Measurements from ENCODE around the gene GUCY2D. TPM values are rescaled to one million over a fixed set of nuclear protein-coding genes. Genes with fewer than 3 reads are reported as not detected.

The GUCY2D gene
- total RNA-seq, 4 donors from 2014 or later = not detected

- ATAC-seq = no peak
- no peak overlapping the region for H3K27ac ChIP-seq
- H3K4me3 ChIP-seq = no peak overlapping the region
- peaks cover 80% of the 10 kb centered on the region for H3K27me3 ChIP-seq
- H3K9me3 ChIP-seq = no peaks in the 10 kb centered on the region
- H3K4me1 ChIP-seq = peaks cover 0 to 15% (median 0%) of the 10 kb centered on the region in 3 donors
- WGBS, 2 donors (ENCODE audit: low coverage in 1 of 2) = 1 to 5% methylated on average over 8 of the region's 8 CpGs
- H3K36me3 ChIP-seq = no peaks in the 10 kb centered on the region
- TF ChIP-seq POLR2AphosphoS5 (IDR thresholded peaks at IDR 0.05) (peak; percentile 1), EP300 (IDR thresholded peaks at IDR 0.05) (no peak)
These were observed 60.0 kb downstream of the GUCY2D start for GRCh38 chr17:8062435-8062806.

- 6 to 14% methylated on average over 8 to 14 of the region's 15 CpGs for WGBS, 2 donors (ENCODE audit: low coverage in 1 of 2)
- peaks cover 78% of the 10 kb centered on the region for H3K27me3 ChIP-seq
- H3K36me3 ChIP-seq = no peaks in the 10 kb centered on the region
- TF ChIP-seq CTCF (IDR thresholded peaks at IDR 0.05) = no peak
- no peak for TF ChIP-seq EP300 (IDR thresholded peaks at IDR 0.05)
- TF ChIP-seq POLR2A (IDR thresholded peaks at IDR 0.05) = no peak
- no peak for TF ChIP-seq POLR2AphosphoS5 (IDR thresholded peaks at IDR 0.05)
- no peak for ATAC-seq
- no peak overlapping the region for H3K27ac ChIP-seq
- H3K4me3 ChIP-seq = no peak overlapping the region
- H3K9me3 ChIP-seq = no peaks in the 10 kb centered on the region
- H3K4me1 ChIP-seq = peaks cover 0 to 12% (median 0%) of the 10 kb centered on the region in 3 donors
These were observed 60.5 kb downstream of the GUCY2D start for GRCh38 chr17:8062807-8063483.

- Histone ChIP-seq H3K36me3 (no peaks in the 10 kb centered on the region), H3K9me3 (no peaks in the 10 kb centered on the region), H3K4me1 (peaks cover 0 to 11% (median 0%) of the 10 kb centered on the region in 3 donors), H3K27me3 (peaks cover 68% of the 10 kb centered on the region), H3K27ac (no peak overlapping the region), H3K4me3 (peak overlapping the region in 1 of 2 donors; percentile 0)
- no peak for TF ChIP-seq CTCF (IDR thresholded peaks at IDR 0.05)
- no peak for TF ChIP-seq POLR2AphosphoS5 (IDR thresholded peaks at IDR 0.05)
- TF ChIP-seq POLR2A (IDR thresholded peaks at IDR 0.05) = no peak
- no peak for TF ChIP-seq EP300 (IDR thresholded peaks at IDR 0.05)
- 3 to 25% methylated on average over 4 to 9 of the region's 28 CpGs for WGBS, 2 donors (ENCODE audit: low coverage in 1 of 2)
- ATAC-seq = no peak
These were observed 61.5 kb downstream of the GUCY2D start for GRCh38 chr17:8063761-8064534.

- no peak for ATAC-seq
- H3K27me3 ChIP-seq = peaks cover 61% of the 10 kb centered on the region
- no peak overlapping the region for H3K4me3 ChIP-seq
- TF ChIP-seq POLR2AphosphoS5 (IDR thresholded peaks at IDR 0.05) = no peak
- no peak for TF ChIP-seq CTCF (IDR thresholded peaks at IDR 0.05)
- TF ChIP-seq POLR2A (IDR thresholded peaks at IDR 0.05) = no peak
- TF ChIP-seq EP300 (IDR thresholded peaks at IDR 0.05) = no peak
- WGBS, 2 donors (ENCODE audit: low coverage in 1 of 2) = 38 to 55% methylated on average over 3 to 4 of the region's 6 CpGs
- H3K27ac ChIP-seq = no peak overlapping the region
- H3K4me1 ChIP-seq = peaks cover 0 to 11% (median 0%) of the 10 kb centered on the region in 3 donors
- H3K36me3 ChIP-seq = no peaks in the 10 kb centered on the region
- H3K9me3 ChIP-seq = no peaks in the 10 kb centered on the region
These were observed 62.2 kb downstream of the GUCY2D start for GRCh38 chr17:8064561-8065019.

GRCh38 chr17:8066841-8067775 is 64.7 kb downstream of the GUCY2D start:
- Histone ChIP-seq H3K27me3 (peaks cover 58% of the 10 kb centered on the region), H3K4me1 (peaks cover 0 to 10% (median 0%) of the 10 kb centered on the region in 3 donors), H3K27ac (no peak overlapping the region), H3K4me3 (no peak overlapping the region), H3K9me3 (no peaks in the 10 kb centered on the region), H3K36me3 (no peaks in the 10 kb centered on the region)
- no peak for ATAC-seq
- no peak for TF ChIP-seq EP300 (IDR thresholded peaks at IDR 0.05)
- no peak for TF ChIP-seq POLR2A (IDR thresholded peaks at IDR 0.05)
- no peak for TF ChIP-seq CTCF (IDR thresholded peaks at IDR 0.05)
- no peak for TF ChIP-seq POLR2AphosphoS5 (IDR thresholded peaks at IDR 0.05)
- 29 to 60% methylated on average over 3 of the region's 15 CpGs for WGBS, 2 donors (ENCODE audit: low coverage in 1 of 2)
